ENCODE data around the gene GZMM.

GZMM gene

GRCh38 chr19:542173-542866 lies 1.5 kb upstream of the GZMM start:
- no peaks in the 10 kb centered on the region for H3K4me1 ChIP-seq (ENCODE audit: control insufficient read depth, insufficient read depth, low read length)
- H3K36me3 ChIP-seq (ENCODE audit: control insufficient read depth, insufficient read depth, low read length), result no peaks in the 10 kb centered on the region

GRCh38 chr19:547117-547516 lies 3.3 kb downstream of the GZMM start:
- no peak overlapping the region for H3K9ac ChIP-seq (ENCODE audit: low read length)
- no peaks in the 10 kb centered on the region for H3K4me1 ChIP-seq (ENCODE audit: control insufficient read depth, insufficient read depth, low read length)
- H3K27me3 ChIP-seq (ENCODE audit: control insufficient read depth, insufficient read depth, low read length), result peaks cover 6% of the 10 kb centered on the region
- no peak overlapping the region for H3K4me3 ChIP-seq (ENCODE audit: low read length)
- H3K36me3 ChIP-seq (ENCODE audit: control insufficient read depth, insufficient read depth, low read length), result no peaks in the 10 kb centered on the region
- no peaks in the 10 kb centered on the region for H3K9me3 ChIP-seq (ENCODE audit: control insufficient read depth, low read length)

More at GRCh38 chr19:542173-542866, 1.5 kb upstream of the GZMM start:
- Histone ChIP-seq H3K9ac (ENCODE audit: low read length) (no peak overlapping the region), H3K9me3 (ENCODE audit: control insufficient read depth, low read length) (no peaks in the 10 kb centered on the region), H3K4me3 (ENCODE audit: low read length) (no peak overlapping the region), H3K27me3 (ENCODE audit: control insufficient read depth, insufficient read depth, low read length) (no peaks in the 10 kb centered on the region)

GRCh38 chr19:547836-548720 lies 4.2 kb downstream of the GZMM start:
- H3K4me3 ChIP-seq (ENCODE audit: low read length), result no peak overlapping the region
- no peaks in the 10 kb centered on the region for H3K36me3 ChIP-seq (ENCODE audit: control insufficient read depth, insufficient read depth, low read length)
- no peak overlapping the region for H3K9ac ChIP-seq (ENCODE audit: low read length)
- H3K9me3 ChIP-seq (ENCODE audit: control insufficient read depth, low read length), result no peaks in the 10 kb centered on the region
- peaks cover 12% of the 10 kb centered on the region for H3K27me3 ChIP-seq (ENCODE audit: control insufficient read depth, insufficient read depth, low read length)
- no peaks in the 10 kb centered on the region for H3K4me1 ChIP-seq (ENCODE audit: control insufficient read depth, insufficient read depth, low read length)

- H3K9ac ChIP-seq (ENCODE audit: low read length), result no peak overlapping the region
- no peaks in the 10 kb centered on the region for H3K4me1 ChIP-seq (ENCODE audit: control insufficient read depth, insufficient read depth, low read length)
- no peaks in the 10 kb centered on the region for H3K36me3 ChIP-seq (ENCODE audit: control insufficient read depth, insufficient read depth, low read length)
- no peak overlapping the region for H3K4me3 ChIP-seq (ENCODE audit: low read length)
- peaks cover 12% of the 10 kb centered on the region for H3K27me3 ChIP-seq (ENCODE audit: control insufficient read depth, insufficient read depth, low read length)
- no peaks in the 10 kb centered on the region for H3K9me3 ChIP-seq (ENCODE audit: control insufficient read depth, low read length)
Measured at GRCh38 chr19:548886-549830, 5.3 kb downstream of the GZMM start.

DNA sequence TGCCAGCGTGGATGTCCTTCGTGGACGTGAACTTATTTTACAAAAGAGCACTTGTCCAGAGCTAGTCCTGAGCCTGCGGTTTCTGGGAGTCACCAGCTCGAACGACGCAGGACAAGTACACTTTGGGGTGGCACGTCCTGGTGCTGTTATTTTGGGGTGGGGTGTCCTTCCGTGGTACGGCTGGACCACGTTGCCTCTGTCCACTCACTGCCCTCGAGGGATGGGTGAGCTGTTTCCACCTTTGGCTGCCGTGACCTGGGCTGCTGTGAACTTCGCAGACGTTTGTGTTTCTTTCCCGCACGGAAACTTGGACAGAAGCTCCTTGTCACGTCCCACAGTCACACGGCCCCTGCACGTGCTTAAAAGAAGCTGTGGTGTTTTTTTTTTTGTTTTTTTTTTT lies 11.0 kb downstream of the GZMM start:
- no peak overlapping the region for H3K4me3 ChIP-seq (ENCODE audit: low read length)
- no peaks in the 10 kb centered on the region for H3K9me3 ChIP-seq (ENCODE audit: control insufficient read depth, low read length)
- no peak overlapping the region for H3K9ac ChIP-seq (ENCODE audit: low read length)
- H3K36me3 ChIP-seq (ENCODE audit: control insufficient read depth, insufficient read depth, low read length), result no peaks in the 10 kb centered on the region
- H3K4me1 ChIP-seq (ENCODE audit: control insufficient read depth, insufficient read depth, low read length), result peaks cover 13% of the 10 kb centered on the region
- peaks cover 7% of the 10 kb centered on the region for H3K27me3 ChIP-seq (ENCODE audit: control insufficient read depth, insufficient read depth, low read length)

DNA sequence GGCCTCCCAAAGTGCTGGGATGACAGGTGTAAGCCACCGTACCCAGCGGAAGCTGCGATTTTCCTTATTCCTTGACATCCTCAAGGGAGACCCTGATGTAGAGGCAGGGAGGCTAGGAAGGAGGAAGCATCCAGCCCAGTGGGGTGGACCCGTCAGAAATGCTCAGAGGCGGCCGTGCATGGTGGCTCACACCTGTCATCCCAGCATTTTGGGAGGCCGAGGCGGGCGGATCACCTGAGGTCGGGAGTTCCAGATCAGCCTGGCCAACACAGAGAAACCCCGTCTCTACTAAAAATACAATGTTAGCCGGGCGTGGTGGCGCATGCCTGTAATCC lies 11.6 kb downstream of the GZMM start:
- Histone ChIP-seq H3K27me3 (ENCODE audit: control insufficient read depth, insufficient read depth, low read length) (peaks cover 7% of the 10 kb centered on the region), H3K4me1 (ENCODE audit: control insufficient read depth, insufficient read depth, low read length) (peaks cover 13% of the 10 kb centered on the region), H3K9ac (ENCODE audit: low read length) (no peak overlapping the region), H3K4me3 (ENCODE audit: low read length) (no peak overlapping the region), H3K36me3 (ENCODE audit: control insufficient read depth, insufficient read depth, low read length) (no peaks in the 10 kb centered on the region), H3K9me3 (ENCODE audit: control insufficient read depth, low read length) (no peaks in the 10 kb centered on the region)

GRCh38 chr19:556611-557382 lies 12.9 kb downstream of the GZMM start:
- Histone ChIP-seq H3K27me3 (ENCODE audit: control insufficient read depth, insufficient read depth, low read length) (peaks cover 7% of the 10 kb centered on the region), H3K9me3 (ENCODE audit: control insufficient read depth, low read length) (no peaks in the 10 kb centered on the region), H3K4me3 (ENCODE audit: low read length) (no peak overlapping the region), H3K36me3 (ENCODE audit: control insufficient read depth, insufficient read depth, low read length) (no peaks in the 10 kb centered on the region), H3K9ac (ENCODE audit: low read length) (no peak overlapping the region), H3K4me1 (ENCODE audit: control insufficient read depth, insufficient read depth, low read length) (peaks cover 13% of the 10 kb centered on the region)

DNA sequence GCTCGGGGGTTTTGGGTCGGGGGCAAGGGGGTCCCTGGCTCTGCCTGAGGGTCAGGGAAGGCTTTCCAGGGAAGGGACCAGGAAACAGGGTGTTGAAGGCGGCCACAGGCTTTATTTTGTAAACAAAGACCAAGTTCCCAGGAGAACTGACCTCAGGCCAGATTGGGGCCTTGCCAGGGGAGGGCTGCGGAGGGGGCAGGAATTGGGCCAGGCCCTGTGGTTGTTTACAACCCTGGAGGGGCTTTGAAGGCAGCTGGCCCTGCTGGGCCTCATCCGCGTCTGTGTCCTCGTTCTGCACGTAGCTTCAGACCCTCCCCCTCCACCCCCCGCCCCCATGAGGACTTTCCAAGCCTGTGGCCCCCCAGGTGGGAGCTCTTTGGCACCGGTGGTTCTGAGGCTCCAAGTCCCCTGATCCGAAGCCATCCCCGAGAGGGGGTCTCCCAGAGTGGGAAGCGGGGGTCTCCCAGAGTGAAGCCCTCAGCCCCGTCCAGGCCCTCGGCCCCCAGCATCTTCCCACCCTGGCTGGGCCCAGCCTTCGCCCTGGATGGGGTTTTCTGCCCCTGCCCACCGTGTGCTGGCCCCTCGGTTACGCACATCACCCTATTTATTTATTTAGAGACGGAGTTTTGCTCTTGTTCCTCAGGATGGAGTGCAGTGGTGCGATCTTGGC lies 15.1 kb downstream of the GZMM start:
- peaks cover 13% of the 10 kb centered on the region for H3K4me1 ChIP-seq (ENCODE audit: control insufficient read depth, insufficient read depth, low read length)
- H3K4me3 ChIP-seq (ENCODE audit: low read length), result no peak overlapping the region
- no peaks in the 10 kb centered on the region for H3K36me3 ChIP-seq (ENCODE audit: control insufficient read depth, insufficient read depth, low read length)
- no peaks in the 10 kb centered on the region for H3K27me3 ChIP-seq (ENCODE audit: control insufficient read depth, insufficient read depth, low read length)
- H3K9ac ChIP-seq (ENCODE audit: low read length), result no peak overlapping the region
- no peaks in the 10 kb centered on the region for H3K9me3 ChIP-seq (ENCODE audit: control insufficient read depth, low read length)

- Histone ChIP-seq H3K4me3 (ENCODE audit: low read length) (no peak overlapping the region), H3K4me1 (ENCODE audit: control insufficient read depth, insufficient read depth, low read length) (peaks cover 13% of the 10 kb centered on the region), H3K9ac (ENCODE audit: low read length) (no peak overlapping the region), H3K9me3 (ENCODE audit: control insufficient read depth, low read length) (no peaks in the 10 kb centered on the region), H3K27me3 (ENCODE audit: control insufficient read depth, insufficient read depth, low read length) (no peaks in the 10 kb centered on the region), H3K36me3 (ENCODE audit: control insufficient read depth, insufficient read depth, low read length) (no peaks in the 10 kb centered on the region)
Measured at GRCh38 chr19:560121-560520, 16.3 kb downstream of the GZMM start.

DNA sequence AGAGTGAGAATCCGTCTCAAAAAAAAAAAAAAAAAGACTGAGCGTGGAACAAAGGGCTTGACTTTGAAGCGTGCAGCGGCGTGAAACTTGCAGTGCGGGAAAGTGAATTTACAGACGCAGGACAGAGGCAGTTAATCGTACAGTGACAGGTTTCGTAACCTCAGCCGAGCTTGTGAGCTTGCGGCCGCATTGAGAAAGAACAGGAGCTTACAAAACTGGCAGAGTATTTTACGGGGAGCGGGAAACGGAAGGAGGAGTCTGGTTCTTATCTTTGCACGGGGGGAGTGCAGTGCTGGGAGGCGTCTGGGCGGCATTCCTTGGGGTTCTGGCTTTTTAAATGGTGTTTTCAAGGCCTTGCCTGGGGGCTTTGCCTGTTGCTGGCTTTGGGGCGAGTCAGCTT lies 22.6 kb downstream of the GZMM start:
- H3K9ac ChIP-seq (ENCODE audit: low read length), result no peak overlapping the region

GRCh38 chr19:566844-567243 lies 23.0 kb downstream of the GZMM start:
- peaks cover 8% of the 10 kb centered on the region for H3K4me1 ChIP-seq (ENCODE audit: control insufficient read depth, insufficient read depth, low read length)
- H3K9me3 ChIP-seq (ENCODE audit: control insufficient read depth, low read length), result no peaks in the 10 kb centered on the region
- no peaks in the 10 kb centered on the region for H3K36me3 ChIP-seq (ENCODE audit: control insufficient read depth, insufficient read depth, low read length)
- H3K27me3 ChIP-seq (ENCODE audit: control insufficient read depth, insufficient read depth, low read length), result no peaks in the 10 kb centered on the region
- H3K4me3 ChIP-seq (ENCODE audit: low read length), result no peak overlapping the region
- H3K9ac ChIP-seq (ENCODE audit: low read length), result no peak overlapping the region

More for the DNA sequence above, 22.6 kb downstream of the GZMM start:
- peaks cover 5% of the 10 kb centered on the region for H3K4me1 ChIP-seq (ENCODE audit: control insufficient read depth, insufficient read depth, low read length)
- no peaks in the 10 kb centered on the region for H3K9me3 ChIP-seq (ENCODE audit: control insufficient read depth, low read length)
- H3K4me3 ChIP-seq (ENCODE audit: low read length), result no peak overlapping the region
- no peaks in the 10 kb centered on the region for H3K27me3 ChIP-seq (ENCODE audit: control insufficient read depth, insufficient read depth, low read length)
- no peaks in the 10 kb centered on the region for H3K36me3 ChIP-seq (ENCODE audit: control insufficient read depth, insufficient read depth, low read length)

All from mucosa of stomach (tissue), 1 donor.